Measurements from ENCODE around the gene RRP1.

- TF ChIP-seq POLR2AphosphoS5 (IDR thresholded peaks at IDR 0.05; ENCODE audit: low read depth, low read length) (no peak), POLR2A (IDR thresholded peaks at IDR 0.05; ENCODE audit: low read depth, low read length) (no peak), TAF1 (IDR thresholded peaks at IDR 0.05; ENCODE audit: low read depth, low read length) (no peak), SPI1 (IDR thresholded peaks at IDR 0.05; ENCODE audit: low read depth, low read length) (no peak)
Observed at GRCh38 chr21:43762303-43763128, 26.9 kb upstream of the RRP1 start.
